NCI-H2196 (cell line): ENCODE data around the gene TPSAB1.
"Not testable (repeated sequence)": the region's sequence is repeated elsewhere in the genome, so short reads cannot be mapped to it uniquely, and the experiment has no call there.

Experiments used
- DNase-seq: peaks from one replicate; lab custom pipeline; 2025; ENCODE audit not compliant: unreplicated experiment; lab: John Stamatoyannopoulos, UW

The TPSAB1 gene

GRCh38 chr16:1223355-1224214, 16.9 kb upstream of the TPSAB1 start:
- no peak for DNase-seq

DNA sequence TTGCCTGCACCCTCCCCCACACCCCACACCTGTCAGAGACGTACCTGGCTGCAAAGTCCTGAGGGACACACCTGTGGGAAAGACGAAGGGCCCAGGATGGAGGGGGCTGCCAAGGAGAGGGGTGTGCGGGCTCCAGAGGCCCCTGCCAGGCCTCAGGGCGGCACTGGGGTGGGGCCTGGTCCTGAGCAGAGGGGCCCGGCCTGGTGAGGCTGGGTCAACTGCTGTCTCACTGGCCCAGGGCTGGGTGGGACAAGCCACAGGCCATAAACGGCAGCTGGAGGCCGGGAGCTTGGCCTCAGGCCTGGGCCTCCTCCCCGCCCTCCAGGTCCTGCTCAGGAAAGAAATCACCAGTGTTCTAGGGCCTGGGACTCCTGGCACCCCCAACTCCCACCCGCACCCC, 15.9 kb upstream of the TPSAB1 start:
- DNase-seq: no peak

- DNase-seq: no peak
Measured at GRCh38 chr16:1225051-1225451, 15.5 kb upstream of the TPSAB1 start, which contains the start of gene TPSG1. TPSG1 (minus strand) TSS chr16:1225268; CDS start chr16:1225252, 16 bp downstream.

GRCh38 chr16:1225728-1226311, 14.7 kb upstream of the TPSAB1 start:
- not testable (repeated sequence) for DNase-seq

- DNase-seq: not testable (repeated sequence)
Measured at GRCh38 chr16:1226692-1227091, 13.8 kb upstream of the TPSAB1 start.

- not testable (repeated sequence) for DNase-seq
Measured at GRCh38 chr16:1228227-1228626, 12.3 kb upstream of the TPSAB1 start.

GRCh38 chr16:1229476-1229875, 11.0 kb upstream of the TPSAB1 start:
- DNase-seq: not testable (repeated sequence)

DNA sequence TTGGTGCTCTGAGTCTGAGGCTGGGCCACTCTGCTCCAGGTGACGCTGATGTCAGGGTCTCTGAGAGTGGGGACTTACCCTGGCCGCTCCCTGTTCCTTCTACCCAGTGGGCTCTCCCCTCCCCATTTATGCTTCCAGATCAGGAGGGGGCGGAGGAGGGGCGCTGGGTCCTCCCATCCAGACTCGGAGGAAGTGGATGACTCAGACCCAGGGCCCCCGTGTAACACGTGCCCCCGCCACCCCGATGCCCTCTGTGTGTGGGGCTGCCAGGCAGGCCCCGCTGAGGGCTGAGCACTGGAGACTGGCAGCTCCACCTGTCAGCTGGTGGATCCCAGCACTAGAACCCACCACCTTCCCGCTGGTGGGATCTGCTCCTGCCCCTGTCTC, 10.4 kb upstream of the TPSAB1 start, which contains the start of gene TPSB2:
TSS of gene TPSB2 (minus strand) at position 101 of the 387 bp plus-strand sequence. CDS start 233 bp downstream, outside the sequence.
- not testable (repeated sequence) for DNase-seq

DNA sequence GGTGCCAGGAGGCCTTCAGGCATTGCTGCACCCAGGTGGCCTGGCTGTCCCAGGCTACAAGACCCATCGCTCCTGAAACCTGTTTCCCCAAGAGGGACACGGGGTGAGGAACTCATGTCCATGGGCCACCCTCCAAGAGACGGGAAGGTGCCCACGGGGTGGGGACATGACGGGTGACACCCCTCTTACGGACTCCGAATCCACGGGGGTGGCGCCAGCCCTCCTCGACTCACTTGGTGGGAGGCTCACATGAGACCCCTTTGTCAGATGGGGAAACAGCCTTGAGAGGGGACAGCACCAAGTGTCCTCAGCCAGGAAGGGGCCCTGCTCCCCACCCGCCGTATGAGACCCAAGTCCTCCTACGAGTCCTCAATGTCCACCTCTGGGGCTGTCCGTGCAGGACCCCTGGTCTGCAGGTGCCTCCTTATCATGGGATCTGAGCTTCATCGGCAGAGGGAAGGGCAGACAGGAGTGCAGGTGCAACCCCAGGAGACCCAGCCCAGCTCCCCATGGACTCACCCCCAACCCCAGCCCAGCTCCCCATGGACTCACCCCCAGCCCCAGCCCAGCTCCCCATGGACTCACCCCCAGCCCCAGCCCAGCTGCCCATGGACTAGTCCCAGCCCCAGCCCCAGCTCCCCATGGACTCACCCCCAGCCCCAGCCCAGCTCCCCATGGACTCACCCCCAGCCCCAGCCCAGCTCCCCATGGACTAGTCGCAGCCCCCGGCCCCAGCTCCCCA, 9.9 kb upstream of the TPSAB1 start:
- DNase-seq: not testable (repeated sequence)

- not testable (repeated sequence) for DNase-seq
Measured at GRCh38 chr16:1231301-1231700, 9.2 kb upstream of the TPSAB1 start.

DNA sequence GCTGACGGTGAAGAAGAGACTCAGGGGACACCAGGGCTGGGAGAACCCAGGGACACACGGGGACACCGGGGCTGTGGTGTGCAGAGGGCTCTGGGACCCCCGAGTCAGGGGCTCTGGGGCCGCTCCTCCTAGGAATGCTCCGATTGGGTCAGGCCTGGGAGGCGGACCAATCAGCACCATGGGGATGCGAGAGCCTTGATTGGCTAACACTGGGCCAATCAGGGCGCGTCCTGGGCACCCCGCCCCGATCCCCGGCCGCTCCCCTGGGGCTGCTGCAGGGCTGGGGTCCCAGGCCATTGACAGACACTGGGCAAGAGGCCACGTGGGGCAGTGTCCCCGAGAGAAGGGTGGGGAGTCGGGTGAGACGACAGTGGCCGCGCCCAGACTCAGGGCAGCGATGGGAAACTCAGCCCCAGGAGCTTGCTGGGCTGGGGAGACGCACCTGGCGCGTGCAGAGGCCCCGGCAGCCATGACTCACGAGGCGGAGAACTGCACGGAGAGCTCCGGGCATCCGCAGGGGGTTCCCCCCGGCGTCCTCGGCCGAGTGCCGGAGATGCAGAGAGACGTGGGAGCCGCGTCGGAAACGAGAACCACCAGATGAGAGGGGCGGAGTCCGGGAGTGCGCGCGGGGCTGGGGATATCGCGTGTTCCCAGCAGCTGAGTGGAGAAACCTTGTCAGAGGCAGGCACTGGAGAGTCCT, 8.3 kb upstream of the TPSAB1 start:
- not testable (repeated sequence) for DNase-seq

DNA sequence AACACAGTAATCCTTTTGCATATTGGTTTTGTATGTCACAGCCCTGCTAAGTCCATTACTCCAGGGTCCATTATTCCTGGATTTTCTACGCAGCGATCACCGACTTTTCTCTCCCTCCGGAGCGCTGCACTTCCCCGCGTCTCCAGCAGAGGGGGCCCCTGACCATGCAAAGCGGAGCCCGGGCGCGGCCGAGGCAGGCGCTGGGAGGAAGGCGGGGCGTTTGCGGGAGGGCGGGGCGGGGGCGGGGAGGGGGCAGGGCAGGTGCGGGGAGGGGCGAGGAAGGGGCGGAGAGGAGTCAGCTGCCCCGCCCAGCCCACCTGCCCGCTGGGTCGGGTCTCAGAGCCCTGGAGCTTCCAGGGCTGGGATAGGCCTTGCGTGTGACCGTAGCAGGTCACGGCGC, 3.8 kb upstream of the TPSAB1 start:
- not testable (repeated sequence) for DNase-seq

DNA sequence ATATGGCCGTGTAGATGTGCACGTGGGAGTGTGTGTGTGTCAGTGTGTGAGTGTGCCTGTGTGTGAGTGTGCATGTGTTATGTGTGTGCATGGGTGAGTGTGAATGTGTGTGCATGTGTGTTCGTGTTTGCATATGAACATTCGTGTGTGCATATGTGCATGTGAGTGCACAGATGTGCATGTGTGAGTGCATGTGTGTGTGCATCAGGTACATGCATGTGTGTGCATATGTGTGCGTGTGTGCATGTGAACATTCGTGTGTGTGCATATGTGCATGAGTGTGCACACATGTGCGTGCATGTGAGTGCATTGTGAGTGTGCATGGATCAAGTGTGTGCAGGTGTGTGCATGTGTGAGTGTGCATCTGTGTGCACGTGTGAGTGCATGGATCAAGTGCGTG, 2.5 kb upstream of the TPSAB1 start:
- no peak for DNase-seq

GRCh38 chr16:1238909-1239308, 1.6 kb upstream of the TPSAB1 start:
- DNase-seq: not testable (repeated sequence)

GRCh38 chr16:1239575-1239974, 930 bp upstream of the TPSAB1 start:
- DNase-seq: not testable (repeated sequence)

- DNase-seq: not testable (repeated sequence)
Measured at GRCh38 chr16:1241081-1241480, 576 bp downstream of the TPSAB1 start.

- DNase-seq: not testable (repeated sequence)
Measured at GRCh38 chr16:1243363-1243762, 2.9 kb downstream of the TPSAB1 start.

DNA sequence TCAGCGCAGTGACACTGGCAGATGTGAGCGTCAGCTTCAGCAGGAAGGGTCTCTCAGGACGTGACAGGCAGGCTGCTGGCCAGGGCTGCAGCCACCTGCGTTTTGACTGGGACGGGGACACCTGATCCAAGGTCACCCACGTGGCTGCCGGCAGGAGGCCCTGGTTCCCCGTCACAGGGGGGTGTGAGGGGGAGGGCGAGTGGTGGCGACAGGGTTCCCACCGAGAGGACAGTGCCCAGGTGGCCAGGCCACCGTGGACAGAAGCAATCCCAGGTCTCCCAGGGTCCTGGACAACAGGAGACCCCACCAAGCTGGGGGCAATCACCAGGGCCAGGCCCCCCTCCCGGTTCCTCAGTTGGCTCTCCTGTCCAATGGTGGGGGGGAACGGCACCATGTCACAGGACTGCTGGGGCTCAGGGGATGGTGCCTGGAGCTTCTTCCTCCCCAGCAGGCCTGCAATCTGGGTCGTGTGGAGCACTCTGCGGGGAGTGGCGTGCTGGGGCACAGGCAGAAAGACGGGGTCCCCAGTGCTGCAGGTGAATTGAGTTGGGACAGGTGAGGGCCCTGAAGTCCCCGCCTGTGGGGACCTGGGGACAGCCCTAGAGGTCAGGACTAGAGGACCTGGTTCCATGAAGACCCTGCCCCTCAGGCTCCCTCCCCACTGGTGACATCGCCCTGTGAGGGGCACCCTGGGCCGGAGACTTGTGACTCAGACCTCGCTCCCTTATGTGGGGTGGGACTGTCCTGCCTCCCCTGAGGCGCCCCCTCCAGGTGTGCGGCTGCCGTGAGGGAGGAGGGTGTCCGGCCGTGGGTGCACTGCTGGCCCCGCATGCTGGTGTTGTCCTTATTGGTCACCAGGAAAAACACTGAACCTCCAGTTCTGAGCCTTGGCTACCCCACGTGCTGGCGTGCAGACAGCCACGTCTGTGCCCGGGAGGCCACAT, 3.7 kb downstream of the TPSAB1 start:
- DNase-seq: not testable (repeated sequence)

DNA sequence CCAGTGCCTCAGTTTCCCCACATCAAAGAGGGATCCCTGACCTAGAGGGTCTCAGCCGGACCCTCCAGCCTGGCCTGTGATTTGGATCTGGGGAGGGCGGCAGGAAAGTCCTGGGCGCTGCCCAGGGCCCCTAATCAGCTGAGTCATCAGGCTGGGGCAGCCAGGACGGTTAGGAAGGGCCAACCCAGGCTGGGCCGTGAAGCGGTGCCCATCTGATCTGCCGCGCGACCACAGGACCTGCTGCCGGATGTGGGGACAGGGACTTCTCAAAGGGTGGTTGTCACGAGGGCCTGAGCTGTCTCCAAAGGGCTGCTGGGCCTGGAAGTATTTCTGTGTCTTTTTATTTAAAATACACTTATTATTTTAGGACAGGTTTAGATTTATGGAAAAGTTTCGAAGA, 4.4 kb downstream of the TPSAB1 start:
- DNase-seq: no peak
